Liver (tissue), 9 donors: ENCODE measurements around the gene TFDP1. TPM values are rescaled to one million over a fixed set of nuclear protein-coding genes. Genes with fewer than 3 reads are reported as not detected.

Experiments
- DNase-seq: peaks from one replicate; pipeline ENCODE4 v3.0.0-alpha.2; 2017; ENCODE audit warnings: low spot score
- H3K27ac ChIP-seq, 2 donors: one replicate each; pipeline ENCODE4 v1.7.0; 2013; ENCODE audit warnings: inconsistent platforms in 2 of 2, low read length in 2 of 2, control low read depth in 1 of 2, low read depth in 1 of 2, mild to moderate bottlenecking in 1 of 2
- H3K27me3 ChIP-seq, 4 donors: one replicate each; pipeline versions ENCODE4 v1.6.1 to v1.7.0; 2013; ENCODE audit warnings: low read length in 3 of 4, inconsistent platforms in 1 of 4, mild to moderate bottlenecking in 1 of 4, moderate library complexity in 1 of 4; ENCODE audit not compliant: control insufficient read depth in 4 of 4, insufficient read depth in 4 of 4
- H3K36me3 ChIP-seq, 4 donors: one replicate each; pipeline versions ENCODE4 v1.6.1 to v1.7.0; 2013; ENCODE audit warnings: low read length in 3 of 4, mild to moderate bottlenecking in 3 of 4, low read depth in 1 of 4, moderate library complexity in 1 of 4; ENCODE audit not compliant: control insufficient read depth in 4 of 4, insufficient read depth in 3 of 4
- H3K4me1 ChIP-seq, 4 donors: one replicate each; pipeline versions ENCODE4 v1.6.1 to v1.7.0; 2013; ENCODE audit warnings: low read length in 3 of 4, mild to moderate bottlenecking in 3 of 4, moderate library complexity in 1 of 4; ENCODE audit not compliant: control insufficient read depth in 4 of 4, insufficient read depth in 4 of 4
- H3K4me3 ChIP-seq, 3 donors: one replicate each; pipeline versions ENCODE4 v1.6.1 to v1.7.0; 2013; ENCODE audit warnings: low read length in 3 of 3, control low read depth in 1 of 3, low read depth in 1 of 3, mild to moderate bottlenecking in 1 of 3
- H3K9ac ChIP-seq, 2 donors: one replicate each; pipeline ENCODE4 v1.7.0; 2013; ENCODE audit warnings: low read length in 2 of 2, mild to moderate bottlenecking in 2 of 2, moderate library complexity in 2 of 2, control low read depth in 1 of 2, low read depth in 1 of 2
- H3K9me3 ChIP-seq, 4 donors: one replicate each; pipeline versions ENCODE4 v1.6.1 to v1.7.0; 2013; ENCODE audit warnings: low read length in 3 of 4; ENCODE audit not compliant: control insufficient read depth in 4 of 4
- ATF3 ChIP-seq: IDR thresholded peaks from 2 replicates; pipeline ENCODE4 v1.6.1; 2016; ENCODE audit warnings: antibody characterized with exemption
- EGR1 ChIP-seq, 2 donors: IDR thresholded peaks; 2 replicates each; pipeline ENCODE4 v1.6.1; 2016 to 2018; ENCODE audit warnings: antibody characterized with exemption in 2 of 2, low read depth in 2 of 2
- FOXA1 ChIP-seq: IDR thresholded peaks from 2 replicates; pipeline ENCODE4 v1.6.1; 2016; ENCODE audit warnings: antibody characterized with exemption
- FOXA2 ChIP-seq: IDR thresholded peaks from 2 replicates; pipeline ENCODE4 v1.6.1; 2016; ENCODE audit warnings: antibody characterized with exemption
- GABPA ChIP-seq, 2 donors: IDR thresholded peaks in 1 of 2; conservative IDR thresholded peaks in 1 of 2; 2 replicates each; pipeline ENCODE4 v1.6.1; 2016; ENCODE audit warnings: antibody characterized with exemption in 2 of 2, mild to moderate bottlenecking in 1 of 2, moderate library complexity in 1 of 2
- HNF4A ChIP-seq, 2 donors: conservative IDR thresholded peaks; 2 replicates each; pipeline ENCODE4 v1.6.1; 2016; ENCODE audit warnings: antibody characterized with exemption in 2 of 2, mild to moderate bottlenecking in 2 of 2
- JUND ChIP-seq, 2 donors: IDR thresholded peaks; 2 replicates each; pipeline ENCODE4 v1.6.1; 2016; ENCODE audit warnings: antibody characterized with exemption in 2 of 2
- MAX ChIP-seq: IDR thresholded peaks from 2 replicates; pipeline ENCODE4 v1.6.1; 2016; ENCODE audit warnings: antibody characterized with exemption
- NR2F2 ChIP-seq: IDR thresholded peaks from 2 replicates; pipeline ENCODE4 v1.6.1; 2016; ENCODE audit warnings: antibody characterized with exemption
- RAD21 ChIP-seq, 2 donors: IDR thresholded peaks; 2 replicates each; pipeline ENCODE4 v1.6.1; 2016; ENCODE audit warnings: antibody characterized with exemption in 2 of 2, mild to moderate bottlenecking in 2 of 2
- RXRA ChIP-seq, 2 donors: IDR thresholded peaks; 2 replicates each; pipeline ENCODE4 v1.6.1; 2017 to 2018; ENCODE audit warnings: antibody characterized with exemption in 2 of 2, mild to moderate bottlenecking in 1 of 2
- SP1 ChIP-seq: IDR thresholded peaks from 2 replicates; pipeline ENCODE4 v1.6.1; 2018; ENCODE audit warnings: antibody characterized with exemption, mild to moderate bottlenecking
- TAF1 ChIP-seq: conservative IDR thresholded peaks from 2 replicates; pipeline ENCODE4 v1.6.1; 2016; ENCODE audit warnings: antibody characterized with exemption, mild to moderate bottlenecking
- YY1 ChIP-seq: IDR thresholded peaks from 2 replicates; pipeline ENCODE4 v1.6.1; 2016; ENCODE audit warnings: antibody characterized with exemption, mild to moderate bottlenecking
- WGBS: extraction: QIAGEN DNeasy Blood & Tissue Kit; methylation state at CpG from one replicate; pipeline ENCODE4 v1.1.7; 2013; 5-methylcytosine and 5-hydroxymethylcytosine counted together
- polyA plus RNA-seq, 2 donors: library from polyadenylated mRNA; stranded (reverse) in 1 of 2; unstranded in 1 of 2; fragments of 200-250 nt in 1 of 2; fragments of >200 nt in 1 of 2; fragmentation: Nextera tagmentation in 1 of 2; extraction: Ambion mirVana in 1 of 2; gene quantifications; one replicate each; pipeline versions ENCODE4 v1.2.1 to v1.2.3, GENCODE V29; 2013 to 2015
- total RNA-seq, 2 donors: library from RNA; depleted of rRNA; stranded (reverse); fragments of >200 nt; gene quantifications; one replicate each; pipeline ENCODE4 v1.2.3, GENCODE V29; 2014
- TF ChIP-seq, protein P1 (sequence below): fragments of 150-350 bp; IDR thresholded peaks from 2 replicates; pipeline ENCODE4 v1.5.1; 2017; ENCODE audit warnings: improper control_type of control experiment, low read depth, low read length; ENCODE audit not compliant: missing input control
- TF ChIP-seq, protein P2 (sequence below): IDR thresholded peaks from 2 replicates; pipeline ENCODE4 v1.6.1; 2016; ENCODE audit warnings: antibody characterized with exemption, mild to moderate bottlenecking
- TF ChIP-seq, protein P3 (sequence below): IDR thresholded peaks from 2 replicates; pipeline ENCODE4 v1.6.1; 2016; ENCODE audit warnings: antibody characterized with exemption
- donor health status: healthy.
- donor health status: healthy.
- donor health status: healthy.
- donor health status: healthy.
- donor health status: healthy.

Gene TFDP1
- total and polyA plus RNA-seq, 4 donors, result 9.9 to 140 (median 17.8) TPM

DNA sequence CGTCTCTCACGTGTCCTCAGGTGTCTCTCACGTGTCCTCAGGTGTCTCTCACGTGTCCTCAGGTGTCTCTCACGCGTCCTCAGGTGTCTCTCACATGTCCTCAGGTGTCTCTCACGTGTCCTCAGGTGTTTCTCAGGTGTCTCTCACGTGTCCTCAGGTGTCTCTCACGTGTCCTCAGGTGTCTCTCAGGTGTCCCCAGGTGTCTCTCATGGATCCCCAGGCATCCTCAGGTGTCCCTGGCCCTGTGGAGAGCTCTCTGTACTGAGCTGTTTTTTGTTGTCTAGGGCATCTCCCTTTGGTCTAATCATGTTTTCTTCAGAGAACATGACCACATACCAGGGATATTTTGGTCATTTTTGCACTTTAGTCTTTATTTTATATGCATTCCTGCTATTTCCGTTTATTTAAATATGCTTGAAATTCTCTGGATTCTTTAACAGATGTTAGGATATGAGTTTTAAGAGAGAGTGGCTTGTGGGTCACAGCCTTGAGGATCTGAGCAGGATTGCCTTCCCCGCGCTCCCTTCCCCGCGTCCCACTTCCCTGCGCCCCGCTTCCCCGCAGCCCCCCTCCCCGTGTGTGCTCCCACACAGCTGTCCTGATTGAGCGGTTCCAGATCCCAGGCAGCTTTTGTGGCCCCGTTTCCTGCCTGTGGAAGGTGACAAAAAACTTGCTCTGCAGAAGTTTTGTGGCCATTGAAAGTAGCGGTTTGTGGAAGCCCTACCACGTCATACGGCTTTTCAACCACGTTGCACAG is 41.6 kb downstream of the TFDP1 start:
- H3K9ac ChIP-seq, result no peak overlapping the region
- no peak overlapping the region for H3K27ac ChIP-seq
- no peak for DNase-seq

GRCh38 chr13:113627136-113627535 is 42.6 kb downstream of the TFDP1 start:
- Histone ChIP-seq H3K36me3 (peaks cover 6 to 28% (median 13%) of the 10 kb centered on the region in 4 donors), H3K9ac (no peak overlapping the region), H3K27me3 (no peaks in the 10 kb centered on the region), H3K4me3 (no peak overlapping the region), H3K9me3 (no peaks in the 10 kb centered on the region), H3K27ac (no peak overlapping the region), H3K4me1 (no peaks in the 10 kb centered on the region)
- DNase-seq, result no peak
- TF ChIP-seq YY1, result no peak
- no peak for TF ChIP-seq MAX
- no peak for TF ChIP-seq TAF1
- no peak for TF ChIP-seq JUND (IDR thresholded peaks at IDR 0.05)
- TF ChIP-seq EGR1 (IDR thresholded peaks at IDR 0.05; ENCODE audit: low read depth in 2 of 2), result no peak
- no peak for TF ChIP-seq GABPA (IDR thresholded peaks at IDR 0.05 in 1 of 2, conservative IDR thresholded peaks at IDR 0.05 in 1 of 2)
- TF ChIP-seq HNF4A (conservative IDR thresholded peaks at IDR 0.05), result no peak
- TF ChIP-seq, protein P1, sequence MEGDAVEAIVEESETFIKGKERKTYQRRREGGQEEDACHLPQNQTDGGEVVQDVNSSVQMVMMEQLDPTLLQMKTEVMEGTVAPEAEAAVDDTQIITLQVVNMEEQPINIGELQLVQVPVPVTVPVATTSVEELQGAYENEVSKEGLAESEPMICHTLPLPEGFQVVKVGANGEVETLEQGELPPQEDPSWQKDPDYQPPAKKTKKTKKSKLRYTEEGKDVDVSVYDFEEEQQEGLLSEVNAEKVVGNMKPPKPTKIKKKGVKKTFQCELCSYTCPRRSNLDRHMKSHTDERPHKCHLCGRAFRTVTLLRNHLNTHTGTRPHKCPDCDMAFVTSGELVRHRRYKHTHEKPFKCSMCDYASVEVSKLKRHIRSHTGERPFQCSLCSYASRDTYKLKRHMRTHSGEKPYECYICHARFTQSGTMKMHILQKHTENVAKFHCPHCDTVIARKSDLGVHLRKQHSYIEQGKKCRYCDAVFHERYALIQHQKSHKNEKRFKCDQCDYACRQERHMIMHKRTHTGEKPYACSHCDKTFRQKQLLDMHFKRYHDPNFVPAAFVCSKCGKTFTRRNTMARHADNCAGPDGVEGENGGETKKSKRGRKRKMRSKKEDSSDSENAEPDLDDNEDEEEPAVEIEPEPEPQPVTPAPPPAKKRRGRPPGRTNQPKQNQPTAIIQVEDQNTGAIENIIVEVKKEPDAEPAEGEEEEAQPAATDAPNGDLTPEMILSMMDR, result no peak
- no peak for TF ChIP-seq RXRA (IDR thresholded peaks at IDR 0.05)
- TF ChIP-seq SP1, result no peak
- no peak for TF ChIP-seq ATF3
- 96% methylated on average over 16 of the region's 16 CpGs for WGBS

More for the DNA sequence above, 41.6 kb downstream of the TFDP1 start:
- no peaks in the 10 kb centered on the region for H3K4me1 ChIP-seq
- 93% methylated on average over 24 of the region's 24 CpGs for WGBS
- no peaks in the 10 kb centered on the region for H3K9me3 ChIP-seq
- H3K36me3 ChIP-seq, result peaks cover 0 to 19% (median 7%) of the 10 kb centered on the region in 4 donors
- TF ChIP-seq RXRA (IDR thresholded peaks at IDR 0.05) (no peak), EGR1 (IDR thresholded peaks at IDR 0.05; ENCODE audit: low read depth in 2 of 2) (no peak), RAD21 (IDR thresholded peaks at IDR 0.05) (no peak), SP1 (no peak), ATF3 (no peak), FOXA2 (no peak), NR2F2 (no peak), GABPA (IDR thresholded peaks at IDR 0.05 in 1 of 2, conservative IDR thresholded peaks at IDR 0.05 in 1 of 2) (no peak), JUND (IDR thresholded peaks at IDR 0.05) (no peak), FOXA1 (no peak), HNF4A (conservative IDR thresholded peaks at IDR 0.05) (no peak)
- TF ChIP-seq, protein P2, sequence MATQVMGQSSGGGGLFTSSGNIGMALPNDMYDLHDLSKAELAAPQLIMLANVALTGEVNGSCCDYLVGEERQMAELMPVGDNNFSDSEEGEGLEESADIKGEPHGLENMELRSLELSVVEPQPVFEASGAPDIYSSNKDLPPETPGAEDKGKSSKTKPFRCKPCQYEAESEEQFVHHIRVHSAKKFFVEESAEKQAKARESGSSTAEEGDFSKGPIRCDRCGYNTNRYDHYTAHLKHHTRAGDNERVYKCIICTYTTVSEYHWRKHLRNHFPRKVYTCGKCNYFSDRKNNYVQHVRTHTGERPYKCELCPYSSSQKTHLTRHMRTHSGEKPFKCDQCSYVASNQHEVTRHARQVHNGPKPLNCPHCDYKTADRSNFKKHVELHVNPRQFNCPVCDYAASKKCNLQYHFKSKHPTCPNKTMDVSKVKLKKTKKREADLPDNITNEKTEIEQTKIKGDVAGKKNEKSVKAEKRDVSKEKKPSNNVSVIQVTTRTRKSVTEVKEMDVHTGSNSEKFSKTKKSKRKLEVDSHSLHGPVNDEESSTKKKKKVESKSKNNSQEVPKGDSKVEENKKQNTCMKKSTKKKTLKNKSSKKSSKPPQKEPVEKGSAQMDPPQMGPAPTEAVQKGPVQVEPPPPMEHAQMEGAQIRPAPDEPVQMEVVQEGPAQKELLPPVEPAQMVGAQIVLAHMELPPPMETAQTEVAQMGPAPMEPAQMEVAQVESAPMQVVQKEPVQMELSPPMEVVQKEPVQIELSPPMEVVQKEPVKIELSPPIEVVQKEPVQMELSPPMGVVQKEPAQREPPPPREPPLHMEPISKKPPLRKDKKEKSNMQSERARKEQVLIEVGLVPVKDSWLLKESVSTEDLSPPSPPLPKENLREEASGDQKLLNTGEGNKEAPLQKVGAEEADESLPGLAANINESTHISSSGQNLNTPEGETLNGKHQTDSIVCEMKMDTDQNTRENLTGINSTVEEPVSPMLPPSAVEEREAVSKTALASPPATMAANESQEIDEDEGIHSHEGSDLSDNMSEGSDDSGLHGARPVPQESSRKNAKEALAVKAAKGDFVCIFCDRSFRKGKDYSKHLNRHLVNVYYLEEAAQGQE, result no peak
- TF ChIP-seq, protein P3, sequence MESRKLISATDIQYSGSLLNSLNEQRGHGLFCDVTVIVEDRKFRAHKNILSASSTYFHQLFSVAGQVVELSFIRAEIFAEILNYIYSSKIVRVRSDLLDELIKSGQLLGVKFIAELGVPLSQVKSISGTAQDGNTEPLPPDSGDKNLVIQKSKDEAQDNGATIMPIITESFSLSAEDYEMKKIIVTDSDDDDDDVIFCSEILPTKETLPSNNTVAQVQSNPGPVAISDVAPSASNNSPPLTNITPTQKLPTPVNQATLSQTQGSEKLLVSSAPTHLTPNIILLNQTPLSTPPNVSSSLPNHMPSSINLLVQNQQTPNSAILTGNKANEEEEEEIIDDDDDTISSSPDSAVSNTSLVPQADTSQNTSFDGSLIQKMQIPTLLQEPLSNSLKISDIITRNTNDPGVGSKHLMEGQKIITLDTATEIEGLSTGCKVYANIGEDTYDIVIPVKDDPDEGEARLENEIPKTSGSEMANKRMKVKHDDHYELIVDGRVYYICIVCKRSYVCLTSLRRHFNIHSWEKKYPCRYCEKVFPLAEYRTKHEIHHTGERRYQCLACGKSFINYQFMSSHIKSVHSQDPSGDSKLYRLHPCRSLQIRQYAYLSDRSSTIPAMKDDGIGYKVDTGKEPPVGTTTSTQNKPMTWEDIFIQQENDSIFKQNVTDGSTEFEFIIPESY, result no peak
- no peak overlapping the region for H3K4me3 ChIP-seq
- no peaks in the 10 kb centered on the region for H3K27me3 ChIP-seq
